Hair follicular keratinocyte (primary cell): ENCODE measurements around the gene KRTAP2-1. TPM values are rescaled to one million over a fixed set of nuclear protein-coding genes. Genes with fewer than 3 reads are reported as not detected.

ENCODE experiments used
- total RNA-seq: library from RNA; depleted of rRNA; stranded (reverse); fragments of >200 nt; gene quantifications from 2 replicates; pipeline ENCODE4 v1.2.3, GENCODE V29; 2015

The KRTAP2-1 gene, protein sequence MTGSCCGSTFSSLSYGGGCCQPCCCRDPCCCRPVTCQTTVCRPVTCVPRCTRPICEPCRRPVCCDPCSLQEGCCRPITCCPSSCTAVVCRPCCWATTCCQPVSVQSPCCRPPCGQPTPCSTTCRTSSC
- total RNA-seq, result not detected in 2 replicates

DNA sequence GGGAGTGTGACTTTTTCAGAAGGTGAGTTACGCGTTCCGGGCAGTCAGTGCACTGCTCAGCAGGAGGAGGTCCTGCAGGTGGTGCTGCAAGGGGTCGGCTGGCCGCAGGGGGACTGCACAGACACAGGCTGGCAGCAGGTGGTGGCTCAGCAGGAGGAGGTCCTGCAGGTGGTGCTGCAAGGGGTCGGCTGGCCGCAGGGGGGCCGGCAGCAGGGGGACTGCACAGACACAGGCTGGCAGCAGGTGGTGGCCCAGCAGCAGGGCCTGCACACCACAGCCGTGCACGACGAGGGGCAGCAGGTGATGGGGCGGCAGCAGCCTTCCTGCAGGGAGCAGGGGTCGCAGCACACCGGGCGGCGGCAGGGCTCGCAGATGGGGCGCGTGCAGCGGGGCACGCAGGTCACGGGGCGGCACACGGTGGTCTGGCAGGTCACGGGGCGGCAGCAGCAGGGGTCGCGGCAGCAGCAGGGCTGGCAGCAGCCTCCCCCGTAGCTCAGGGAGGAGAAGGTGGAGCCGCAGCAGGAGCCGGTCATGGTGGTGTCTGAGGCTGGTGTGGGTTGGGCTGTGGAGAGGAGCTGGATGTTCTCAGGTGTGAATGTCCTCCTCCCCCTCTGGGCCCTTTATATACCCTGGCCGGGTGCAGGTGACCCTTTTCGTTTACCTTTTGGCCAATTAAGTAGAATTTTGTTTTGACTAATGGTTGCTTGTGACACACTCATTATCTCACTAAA lies at the start of gene KRTAP2-1:
Gene KRTAP2-1, minus strand, starts transcription at position 582 of the 731 bp plus-strand sequence. Its CDS starts 49 bp downstream, at position 533.

DNA sequence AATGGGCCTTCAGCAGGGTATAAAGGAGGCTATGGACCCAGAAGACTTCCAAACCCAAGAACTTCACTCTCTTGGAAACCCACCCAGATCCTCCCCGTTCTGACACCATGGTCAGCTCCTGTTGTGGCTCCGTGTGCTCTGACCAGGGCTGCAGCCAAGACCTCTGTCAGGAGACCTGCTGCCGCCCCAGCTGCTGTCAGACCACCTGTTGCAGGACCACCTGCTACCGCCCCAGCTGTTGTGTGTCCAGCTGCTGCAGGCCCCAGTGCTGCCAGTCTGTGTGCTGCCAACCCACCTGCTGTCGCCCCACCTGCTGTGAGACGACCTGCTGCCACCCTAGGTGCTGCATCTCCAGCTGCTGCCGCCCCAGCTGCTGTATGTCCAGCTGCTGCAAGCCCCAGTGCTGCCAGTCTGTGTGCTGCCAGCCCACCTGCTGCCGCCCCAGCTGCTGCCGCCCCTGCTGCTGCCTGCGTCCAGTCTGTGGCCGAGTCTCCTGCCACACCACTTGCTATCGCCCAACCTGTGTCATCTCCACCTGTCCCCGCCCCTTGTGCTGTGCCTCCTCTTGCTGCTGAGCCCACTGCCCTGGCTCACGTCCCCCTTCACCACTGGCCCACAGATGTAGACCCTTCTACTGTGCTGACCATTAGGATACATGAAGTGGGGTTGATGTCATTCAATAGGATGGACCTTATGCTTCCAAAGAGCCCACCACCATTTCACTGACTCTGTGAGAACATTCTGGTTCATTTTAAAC lies 37.2 kb upstream of the KRTAP2-1 start, which contains the start of gene KRTAP4-7:
Gene KRTAP4-7, plus strand, starts transcription at position 51 of the 757 bp plus-strand sequence. Its CDS starts 57 bp downstream, at position 108.

DNA sequence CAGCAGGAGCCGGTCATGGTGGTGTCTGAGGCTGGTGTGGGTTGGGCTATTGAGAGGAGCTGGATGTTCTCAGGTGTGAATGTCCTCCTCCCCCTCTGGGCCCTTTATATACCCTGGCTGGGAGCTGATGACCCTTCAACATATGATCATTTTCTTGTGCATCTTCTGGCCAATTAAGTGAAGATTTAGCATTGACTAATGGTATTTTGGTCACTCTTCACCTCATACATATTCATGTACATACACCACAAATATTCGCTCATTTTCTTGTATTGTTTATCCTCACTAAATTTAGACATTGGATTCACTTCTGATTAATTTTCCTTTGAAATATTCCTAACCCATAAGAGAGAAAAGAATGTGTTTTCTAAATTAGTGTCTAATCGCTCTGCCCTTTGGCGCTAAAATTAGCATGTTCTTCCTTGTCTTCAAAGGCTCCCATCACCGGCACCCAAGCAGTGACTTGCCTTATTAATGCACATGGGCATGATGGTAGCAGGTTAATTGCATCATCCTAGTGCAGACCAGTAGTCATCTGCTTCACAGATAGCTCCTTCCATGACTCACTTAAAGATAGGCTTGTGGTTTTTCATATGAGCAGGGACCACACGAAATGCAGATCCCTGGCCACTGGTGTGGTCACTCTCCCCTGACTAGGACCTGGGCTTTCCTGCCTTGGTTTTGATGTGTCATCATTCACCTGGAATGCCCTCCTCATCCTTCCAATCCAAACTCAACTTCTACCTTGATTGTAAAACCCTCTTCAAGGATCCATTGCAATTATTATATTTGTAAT lies 18.9 kb upstream of the KRTAP2-1 start, which contains the start of gene KRTAP2-4:
Gene KRTAP2-4, minus strand, starts transcription at position 51 of the 796 bp plus-strand sequence. Its CDS starts 34 bp downstream, at position 17.

DNA sequence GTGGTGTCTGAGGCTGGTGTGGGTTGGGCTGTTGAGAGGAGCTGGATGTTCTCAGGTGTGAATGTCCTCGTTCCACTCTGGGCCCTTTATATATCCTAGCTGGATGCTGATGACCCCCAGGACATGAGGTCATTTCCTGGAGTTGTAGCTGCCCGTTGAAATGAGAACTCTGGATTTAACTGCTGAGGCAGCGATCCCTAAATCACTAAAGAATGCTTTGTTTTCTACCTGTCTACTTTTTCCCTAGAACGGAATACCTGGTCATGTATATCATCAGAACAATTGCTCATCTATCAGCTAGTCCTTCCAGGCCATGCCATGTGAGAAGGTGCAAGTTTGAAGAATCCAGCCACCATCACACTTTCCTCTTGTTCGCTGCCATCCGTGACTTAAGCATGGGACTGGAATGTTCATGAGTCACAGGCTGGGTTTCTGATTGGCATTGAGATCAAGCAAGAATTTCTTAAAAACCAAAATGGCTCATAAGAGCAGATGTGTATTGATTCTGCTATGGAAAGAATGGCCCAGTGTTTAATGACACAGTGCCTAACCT lies 13.0 kb upstream of the KRTAP2-1 start, which contains the start of gene KRTAP2-3:
Gene KRTAP2-3, minus strand, starts transcription at position 63 of the 553 bp plus-strand sequence. CDS start 64 bp downstream, outside the sequence.

DNA sequence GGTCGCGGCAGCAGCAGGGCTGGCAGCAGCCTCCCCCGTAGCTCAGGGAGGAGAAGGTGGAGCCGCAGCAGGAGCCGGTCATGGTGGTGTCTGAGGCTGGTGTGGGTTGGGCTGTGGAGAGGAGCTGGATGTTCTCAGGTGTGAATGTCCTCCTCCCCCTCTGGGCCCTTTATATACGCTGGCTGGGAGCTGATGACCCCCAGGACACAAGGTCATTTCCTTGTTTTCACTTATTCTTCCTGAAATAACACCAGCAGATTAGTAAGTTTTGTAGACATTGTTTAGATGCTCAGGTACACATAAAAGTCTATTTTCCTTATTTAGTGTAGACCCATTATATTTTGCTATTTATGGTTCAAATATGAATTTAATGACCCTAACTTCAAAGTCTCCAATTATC lies 8.0 kb upstream of the KRTAP2-1 start, which contains the start of gene KRTAP2-2:
Gene KRTAP2-2, minus strand, starts transcription at position 101 of the 400 bp plus-strand sequence. Its CDS starts 19 bp downstream, at position 82.

DNA sequence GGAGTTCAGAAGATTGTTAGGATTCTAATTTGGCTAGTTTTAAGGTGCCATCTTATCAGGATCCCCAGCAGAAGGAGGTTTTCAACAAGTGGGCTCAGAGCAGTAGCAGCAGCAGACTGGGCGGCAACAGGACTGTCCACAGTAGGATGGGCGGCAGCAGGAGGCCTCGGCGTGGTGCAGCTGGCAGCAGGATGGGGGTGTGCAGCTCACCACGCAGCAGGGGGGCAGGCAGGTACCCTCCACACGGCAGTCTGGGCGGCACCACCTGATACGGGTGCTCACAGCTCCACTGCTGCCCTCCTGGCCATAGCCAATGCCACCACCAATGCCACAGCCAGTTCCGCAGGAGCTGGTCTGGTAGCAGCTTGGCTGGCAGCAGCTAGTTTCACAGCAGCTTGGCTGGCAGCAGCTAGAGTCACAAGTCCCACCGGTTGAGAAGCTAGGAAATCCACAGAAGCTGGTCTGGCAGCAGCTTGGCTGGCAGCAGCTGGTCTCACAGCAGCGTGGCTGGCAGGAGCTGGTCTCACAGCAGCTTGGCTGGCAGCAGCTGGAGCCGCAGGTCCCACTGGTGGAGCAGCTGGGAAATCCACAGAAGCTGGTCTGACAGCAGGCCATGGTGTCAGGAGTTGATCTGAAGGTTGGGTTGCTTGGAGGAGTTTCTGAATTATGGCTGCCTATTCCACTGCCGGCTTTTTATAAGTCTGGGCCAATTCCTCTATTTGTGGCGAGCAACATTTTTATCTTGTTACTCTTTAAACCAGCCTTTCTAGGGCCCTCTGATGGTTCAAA lies 6.1 kb downstream of the KRTAP2-1 start, which contains the start of gene KRTAP1-1:
Gene KRTAP1-1, minus strand, starts transcription at position 668 of the 789 bp plus-strand sequence. Its CDS starts 53 bp downstream, at position 615.

DNA sequence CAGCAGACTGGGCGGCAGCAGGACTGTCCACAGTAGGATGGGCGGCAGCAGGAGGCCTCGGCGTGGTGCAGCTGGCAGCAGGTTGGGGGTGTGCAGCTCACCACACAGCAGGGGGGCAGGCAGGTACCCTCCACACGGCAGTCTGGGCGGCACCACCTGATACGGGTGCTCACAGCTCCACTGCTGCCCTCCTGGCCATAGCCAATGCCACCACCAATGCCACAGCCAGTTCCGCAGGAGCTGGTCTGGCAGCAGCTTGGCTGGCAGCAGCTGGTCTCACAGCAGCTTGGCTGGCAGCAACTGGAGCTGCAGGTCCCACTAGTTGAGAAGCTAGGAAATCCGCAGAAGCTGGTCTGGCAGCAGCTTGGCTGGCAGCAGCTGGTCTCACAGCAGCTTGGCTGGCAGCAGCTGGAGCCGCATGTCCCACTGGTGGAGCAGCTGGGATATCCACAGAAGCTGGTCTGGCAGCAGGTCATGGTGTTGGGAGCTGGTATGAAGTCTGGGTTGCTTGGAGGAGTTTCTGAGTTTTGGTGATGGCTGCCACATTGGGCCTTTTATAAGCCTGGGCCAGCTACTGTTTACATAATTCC lies 12.7 kb downstream of the KRTAP2-1 start, which contains the start of gene KRTAP1-3:
Gene KRTAP1-3, minus strand, starts transcription at position 529 of the 590 bp plus-strand sequence. Its CDS starts 53 bp downstream, at position 476.

DNA sequence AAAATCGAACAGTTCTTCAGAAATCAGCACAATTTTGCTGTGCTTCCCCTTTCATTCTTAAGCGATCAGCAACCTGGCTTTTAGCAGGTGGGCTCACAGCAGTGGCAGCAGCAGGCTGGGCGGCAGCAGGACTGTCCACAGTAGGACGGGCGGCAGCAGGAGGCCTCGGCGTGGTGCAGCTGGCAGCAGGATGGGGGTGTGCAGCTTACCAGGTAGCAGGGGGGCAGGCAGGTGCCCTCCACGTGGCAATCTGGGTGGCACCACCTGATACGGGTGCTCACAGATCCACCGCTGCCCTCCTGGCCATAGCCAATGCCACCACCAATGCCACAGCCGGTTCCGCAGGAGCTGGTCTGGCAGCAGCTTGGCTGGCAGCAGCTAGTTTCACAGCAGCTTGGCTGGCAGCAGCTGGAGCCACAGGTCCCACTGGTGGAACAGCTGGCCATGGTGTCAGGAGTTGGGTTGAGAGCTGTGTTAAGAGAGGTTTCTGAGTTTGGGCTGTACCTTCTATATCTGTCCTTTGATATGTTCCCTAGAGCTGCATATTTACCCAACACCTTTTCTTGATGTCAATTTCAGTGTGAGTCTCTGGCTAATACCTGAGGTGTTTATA lies 17.4 kb downstream of the KRTAP2-1 start, which contains the start of gene KRTAP1-4:
Gene KRTAP1-4, minus strand, starts transcription at position 563 of the 613 bp plus-strand sequence. Its CDS starts 117 bp downstream, at position 446.

DNA sequence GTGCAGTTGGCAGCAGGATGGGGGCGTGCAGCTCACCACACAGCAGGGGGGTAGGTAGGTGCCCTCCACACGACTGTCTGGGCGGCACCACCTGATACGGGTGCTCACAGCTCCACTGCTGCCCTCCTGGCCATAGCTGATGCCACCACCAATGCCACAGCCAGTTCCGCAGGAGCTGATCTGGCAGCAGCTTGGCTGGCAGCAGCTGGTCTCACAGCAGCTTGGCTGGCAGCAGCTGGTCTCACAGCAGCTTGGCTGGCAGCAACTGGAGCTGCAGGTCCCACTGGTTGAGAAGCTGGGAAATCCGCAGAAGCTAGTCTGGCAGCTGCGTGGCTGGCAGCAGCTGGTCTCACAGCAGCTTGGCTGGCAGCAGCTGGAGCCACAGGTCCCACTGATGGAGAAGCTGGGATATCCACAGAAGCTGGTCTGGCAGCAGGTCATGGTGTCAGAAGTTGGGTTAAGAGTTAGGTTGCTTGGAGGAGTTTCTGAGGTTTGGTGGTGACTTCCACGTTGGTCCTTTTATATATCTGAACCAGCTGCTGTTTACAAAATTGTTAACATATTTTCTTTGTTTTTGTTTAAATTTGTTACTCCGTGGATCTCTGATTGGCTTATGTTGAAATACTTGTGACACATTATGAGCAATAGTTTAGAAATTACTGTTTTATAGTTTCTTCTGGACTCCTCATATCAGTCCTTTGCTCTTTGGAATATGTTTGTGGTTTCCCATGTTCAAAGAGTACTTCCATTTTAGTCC lies 20.2 kb downstream of the KRTAP2-1 start, which contains the start of gene KRTAP1-5:
Gene KRTAP1-5, minus strand, starts transcription at position 494 of the 757 bp plus-strand sequence. Its CDS starts 53 bp downstream, at position 441.

DNA sequence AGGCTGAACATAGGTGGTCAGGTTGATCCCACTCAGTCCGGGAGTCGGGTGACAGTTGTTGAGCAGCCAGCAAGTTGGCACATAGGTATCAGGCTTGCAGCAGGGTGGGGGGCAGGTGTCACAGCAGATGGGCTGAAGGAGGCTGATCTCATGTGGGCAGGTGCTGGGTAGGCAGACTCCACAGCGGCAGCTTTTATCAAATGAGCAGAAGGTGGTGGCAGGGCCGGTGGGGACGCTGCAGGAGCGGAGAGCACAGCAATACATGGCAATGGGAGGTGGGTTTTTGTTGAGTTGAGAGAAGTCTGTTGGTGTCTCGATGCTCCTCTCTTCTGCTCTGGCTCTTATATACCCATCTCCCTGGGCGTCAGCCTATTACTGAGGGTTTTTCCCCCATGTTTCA lies 38.3 kb downstream of the KRTAP2-1 start, which contains the start of gene KRTAP3-1:
Gene KRTAP3-1, minus strand, starts transcription at position 318 of the 400 bp plus-strand sequence. Its CDS starts 54 bp downstream, at position 264.

DNA sequence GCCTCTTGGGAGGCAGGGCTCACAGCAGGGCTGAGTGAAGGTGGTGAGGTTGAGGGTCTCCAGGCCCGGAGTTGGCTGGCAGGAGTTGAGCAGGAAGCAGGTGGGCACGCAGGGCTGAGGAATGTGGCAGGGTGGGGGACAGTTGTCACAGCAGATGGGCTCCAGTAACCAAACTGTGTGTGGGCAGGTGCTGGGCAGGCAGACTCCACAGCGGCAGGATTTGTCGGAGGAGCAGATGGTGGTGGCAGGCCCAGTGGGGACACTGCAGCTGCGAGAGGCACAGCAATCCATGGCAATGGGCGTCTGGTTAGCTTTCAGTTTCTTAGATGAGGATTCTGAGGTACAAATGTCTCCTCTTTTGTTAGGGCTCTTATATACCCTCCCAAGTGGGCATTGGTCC lies 47.6 kb downstream of the KRTAP2-1 start, which contains the start of gene KRTAP3-2:
Gene KRTAP3-2, minus strand, starts transcription at position 344 of the 400 bp plus-strand sequence. Its CDS starts 53 bp downstream, at position 291.

Other genes starting within 250 kb of the KRTAP2-1 start
- gene KRT28, start 247.4 kb downstream of the KRTAP2-1 start, total RNA-seq, result not detected in 2 replicates
- 6.3 and 28.4 TPM in 2 replicates for gene KRT10, start 224.7 kb downstream of the KRTAP2-1 start, total RNA-seq
- gene KRT12, start 180.1 kb downstream of the KRTAP2-1 start, total RNA-seq, result not detected in 2 replicates
- gene KRT20, start 162.1 kb downstream of the KRTAP2-1 start, total RNA-seq, result not detected in 2 replicates
- gene KRT23, start 109.7 kb downstream of the KRTAP2-1 start, total RNA-seq, result 1.2 and 2.6 TPM in 2 replicates
- gene KRT39, start 80.4 kb downstream of the KRTAP2-1 start, total RNA-seq, result not detected in 2 replicates
- not detected in 2 replicates for gene KRT40, start 63.0 kb downstream of the KRTAP2-1 start, total RNA-seq
- gene KRTAP3-3, start 53.2 kb downstream of the KRTAP2-1 start, total RNA-seq, result not detected in 2 replicates
- gene KRTAP3-2, start 47.4 kb downstream of the KRTAP2-1 start, total RNA-seq, result not detected in 2 replicates
- gene KRTAP3-1, start 38.2 kb downstream of the KRTAP2-1 start, total RNA-seq, result not detected in 2 replicates
- gene KRTAP1-5, start 20.1 kb downstream of the KRTAP2-1 start, total RNA-seq, result not detected in 2 replicates
- not detected in 2 replicates for gene KRTAP1-4, start 17.1 kb downstream of the KRTAP2-1 start, total RNA-seq
- not detected in 2 replicates for gene KRTAP1-3, start 12.4 kb downstream of the KRTAP2-1 start, total RNA-seq
- gene KRTAP1-1, start 5.9 kb downstream of the KRTAP2-1 start, total RNA-seq, result not detected in 2 replicates
- gene KRTAP2-2, start 7.9 kb upstream of the KRTAP2-1 start, total RNA-seq, result not detected in 2 replicates
- gene KRTAP2-3, start 12.8 kb upstream of the KRTAP2-1 start, total RNA-seq, result 0.15 and 0.62 TPM in 2 replicates
- not detected in 2 replicates for gene KRTAP2-4, start 18.6 kb upstream of the KRTAP2-1 start, total RNA-seq
- gene KRTAP4-7, start 36.8 kb upstream of the KRTAP2-1 start, total RNA-seq, result not detected in 2 replicates
- gene KRTAP4-8, start 50.8 kb upstream of the KRTAP2-1 start, total RNA-seq, result not detected in 2 replicates
- gene KRTAP4-16, start 54.9 kb upstream of the KRTAP2-1 start, total RNA-seq, result not detected in 2 replicates
- gene KRTAP4-9, start 58.1 kb upstream of the KRTAP2-1 start, total RNA-seq, result not detected in 2 replicates
- gene KRTAP4-11, start 71.1 kb upstream of the KRTAP2-1 start, total RNA-seq, result not detected in 2 replicates
- not detected in 2 replicates for gene KRTAP4-12, start 76.9 kb upstream of the KRTAP2-1 start, total RNA-seq
- gene KRTAP4-6, start 93.2 kb upstream of the KRTAP2-1 start, total RNA-seq, result not detected in 2 replicates
- not detected in 2 replicates for gene KRTAP4-5, start 102.5 kb upstream of the KRTAP2-1 start, total RNA-seq
- not detected in 2 replicates for gene KRTAP4-4, start 113.4 kb upstream of the KRTAP2-1 start, total RNA-seq
- gene KRTAP4-3, start 120.9 kb upstream of the KRTAP2-1 start, total RNA-seq, result not detected in 2 replicates
- gene KRTAP4-2, start 130.9 kb upstream of the KRTAP2-1 start, total RNA-seq, result not detected in 2 replicates
- gene KRTAP4-1, start 137.6 kb upstream of the KRTAP2-1 start, total RNA-seq, result not detected in 2 replicates
- not detected in 2 replicates for gene KRTAP9-1, start 142.6 kb upstream of the KRTAP2-1 start, total RNA-seq
- not detected in 2 replicates for gene KRTAP9-2, start 179.3 kb upstream of the KRTAP2-1 start, total RNA-seq
- gene KRTAP9-3, start 185.1 kb upstream of the KRTAP2-1 start, total RNA-seq, result not detected in 2 replicates
- not detected in 2 replicates for gene KRTAP9-8, start 190.7 kb upstream of the KRTAP2-1 start, total RNA-seq
- gene KRTAP9-4, start 202.4 kb upstream of the KRTAP2-1 start, total RNA-seq, result not detected in 2 replicates
- not detected in 2 replicates for gene KRTAP9-9, start 208.1 kb upstream of the KRTAP2-1 start, total RNA-seq
- gene KRTAP9-6, start 218.1 kb upstream of the KRTAP2-1 start, total RNA-seq, result not detected in 2 replicates
- gene KRTAP9-7, start 228.4 kb upstream of the KRTAP2-1 start, total RNA-seq, result not detected in 2 replicates